Activated T-cell treated with anti-CD3 and anti-CD28 coated beads, Interleukin-2, amount 50 U/mL, for 4 hours (primary cell): ENCODE measurements around the gene FCAR. TPM values are rescaled to one million over a fixed set of nuclear protein-coding genes. Genes with fewer than 3 reads are reported as not detected.

Source experiments
- total RNA-seq, 3 donors: library from RNA; stranded (reverse); gene quantifications; one replicate each; pipeline ENCODE4 v1.2.1, GENCODE V29; 2021

The FCAR gene
- total RNA-seq, 3 donors from 2014 or later, result not detected

Other genes starting within 250 kb of the FCAR start
- 1 to 10 TPM in 1 of 3 donors, under 1 TPM in 2; 0.37 to 1.1 (median 0.83) TPM for gene LILRB1, start 243.8 kb upstream of the FCAR start, total RNA-seq
- gene LILRB4, start 211.2 kb upstream of the FCAR start, total RNA-seq, result under 1 TPM in 1 of 3 donors, not detected in 2; 0.22 TPM
- gene KIR3DL3, start 149.8 kb upstream of the FCAR start, total RNA-seq, result not detected
- gene KIR2DL3, start 135.7 kb upstream of the FCAR start, total RNA-seq, result under 1 TPM in 1 of 3 donors, not detected in 2; 0.37 TPM
- not detected for gene KIR2DL1, start 104.4 kb upstream of the FCAR start, total RNA-seq
- gene KIR2DL4, start 70.6 kb upstream of the FCAR start, total RNA-seq, result not detected
- gene KIR3DL1, start 57.8 kb upstream of the FCAR start, total RNA-seq, result under 1 TPM in 2 of 3 donors, not detected in 1; 0.13 to 0.14 TPM
- under 1 TPM in 2 of 3 donors, not detected in 1; 0.11 to 0.40 TPM for gene KIR2DS4, start 41.6 kb upstream of the FCAR start, total RNA-seq
- 1 to 10 TPM; 1.1 to 2.2 (median 1.7) TPM for gene KIR3DL2, start 23.8 kb upstream of the FCAR start, total RNA-seq
- gene NCR1, start 31.9 kb downstream of the FCAR start, total RNA-seq, result under 1 TPM in 2 of 3 donors, not detected in 1; 0.65 to 0.82 TPM
- gene NLRP7, start 73.3 kb downstream of the FCAR start, total RNA-seq, result not detected
- 1 to 10 TPM; 1.7 to 7.1 (median 3.5) TPM for gene NLRP2, start 92.1 kb downstream of the FCAR start, total RNA-seq
- gene GP6, start 164.0 kb downstream of the FCAR start, total RNA-seq, result under 1 TPM in 2 of 3 donors, not detected in 1; 0.26 to 0.53 TPM
- gene RDH13, start 188.9 kb downstream of the FCAR start, total RNA-seq, result 10 to 100 TPM; 19.2 to 40.7 (median 19.5) TPM
- gene EPS8L1, start 201.6 kb downstream of the FCAR start, total RNA-seq, result 1 to 10 TPM in 1 of 3 donors, under 1 TPM in 2; 0.53 to 1.2 (median 0.87) TPM
- gene PPP1R12C, start 243.4 kb downstream of the FCAR start, total RNA-seq, result 100 to 1,000 TPM in 2 of 3 donors, 10 to 100 TPM in 1; 95.6 to 105 (median 104) TPM